Tibial nerve (tissue), 4 donors: Measurements from ENCODE around the gene EPO.

ENCODE experiments used
- EP300 ChIP-seq, 2 donors: sonication (generic); formaldehyde crosslinking; IDR thresholded peaks; one replicate each; pipeline ENCODE4 v1.6.1; 2017; ENCODE audit warnings: antibody characterized with exemption in 2 of 2, mild to moderate bottlenecking in 1 of 2
- POLR2A ChIP-seq, 2 donors: fragments of 450-650 bp; IDR thresholded peaks; one replicate each; pipeline ENCODE4 v1.6.1; 2017; ENCODE audit warnings: antibody characterized with exemption in 2 of 2, mild to moderate bottlenecking in 2 of 2, moderate library complexity in 2 of 2
- TF ChIP-seq, protein P1 (sequence below), 5 experiments: fragments of 200-600 bp in 3 of 5; fragments of 450-650 bp in 2 of 5; sonication (generic) in 3 of 5; IDR thresholded peaks; one replicate each; pipeline ENCODE4 v1.5.1; 2016 to 2019; ENCODE audit warnings: antibody characterized with exemption in 5 of 5, mild to moderate bottlenecking in 3 of 5, moderate library complexity in 2 of 5

DNA sequence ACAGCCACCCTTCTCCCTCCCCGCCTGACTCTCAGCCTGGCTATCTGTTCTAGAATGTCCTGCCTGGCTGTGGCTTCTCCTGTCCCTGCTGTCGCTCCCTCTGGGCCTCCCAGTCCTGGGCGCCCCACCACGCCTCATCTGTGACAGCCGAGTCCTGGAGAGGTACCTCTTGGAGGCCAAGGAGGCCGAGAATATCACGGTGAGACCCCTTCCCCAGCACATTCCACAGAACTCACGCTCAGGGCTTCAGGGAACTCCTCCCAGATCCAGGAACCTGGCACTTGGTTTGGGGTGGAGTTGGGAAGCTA, 1.2 kb downstream of the EPO start:
- TF ChIP-seq, protein P1, sequence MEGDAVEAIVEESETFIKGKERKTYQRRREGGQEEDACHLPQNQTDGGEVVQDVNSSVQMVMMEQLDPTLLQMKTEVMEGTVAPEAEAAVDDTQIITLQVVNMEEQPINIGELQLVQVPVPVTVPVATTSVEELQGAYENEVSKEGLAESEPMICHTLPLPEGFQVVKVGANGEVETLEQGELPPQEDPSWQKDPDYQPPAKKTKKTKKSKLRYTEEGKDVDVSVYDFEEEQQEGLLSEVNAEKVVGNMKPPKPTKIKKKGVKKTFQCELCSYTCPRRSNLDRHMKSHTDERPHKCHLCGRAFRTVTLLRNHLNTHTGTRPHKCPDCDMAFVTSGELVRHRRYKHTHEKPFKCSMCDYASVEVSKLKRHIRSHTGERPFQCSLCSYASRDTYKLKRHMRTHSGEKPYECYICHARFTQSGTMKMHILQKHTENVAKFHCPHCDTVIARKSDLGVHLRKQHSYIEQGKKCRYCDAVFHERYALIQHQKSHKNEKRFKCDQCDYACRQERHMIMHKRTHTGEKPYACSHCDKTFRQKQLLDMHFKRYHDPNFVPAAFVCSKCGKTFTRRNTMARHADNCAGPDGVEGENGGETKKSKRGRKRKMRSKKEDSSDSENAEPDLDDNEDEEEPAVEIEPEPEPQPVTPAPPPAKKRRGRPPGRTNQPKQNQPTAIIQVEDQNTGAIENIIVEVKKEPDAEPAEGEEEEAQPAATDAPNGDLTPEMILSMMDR (IDR thresholded peaks at IDR 0.05), result no peak
- TF ChIP-seq POLR2A (IDR thresholded peaks at IDR 0.05) (no peak), EP300 (IDR thresholded peaks at IDR 0.05) (no peak)
